Esophagus (tissue), 2 donors: ENCODE data around the gene PPP2R5E. TPM values are rescaled to one million over a fixed set of nuclear protein-coding genes. Genes with fewer than 3 reads are reported as not detected.
"Not testable (repeated sequence)": the region's sequence is repeated elsewhere in the genome, so short reads cannot be mapped to it uniquely, and the experiment has no call there.

ENCODE experiments used
- H3K27ac ChIP-seq, 2 donors: one replicate each; pipeline ENCODE4 v1.5.1; 2013; ENCODE audit warnings: low read depth in 2 of 2, mild to moderate bottlenecking in 2 of 2, inconsistent platforms in 1 of 2, low read length in 1 of 2, moderate library complexity in 1 of 2
- H3K27me3 ChIP-seq, 2 donors: one replicate each; pipeline ENCODE4 v1.6.1; 2013; ENCODE audit warnings: low read length in 2 of 2, control low read depth in 1 of 2, mild to moderate bottlenecking in 1 of 2; ENCODE audit not compliant: insufficient read depth in 2 of 2, control insufficient read depth in 1 of 2
- H3K36me3 ChIP-seq, 2 donors: one replicate each; pipeline ENCODE4 v1.6.1; 2013; ENCODE audit warnings: low read length in 1 of 2; ENCODE audit not compliant: control insufficient read depth in 2 of 2, insufficient read depth in 2 of 2
- H3K4me1 ChIP-seq, 2 donors: one replicate each; pipeline ENCODE4 v1.6.1; 2013; ENCODE audit warnings: low read length in 1 of 2; ENCODE audit not compliant: control insufficient read depth in 2 of 2, insufficient read depth in 2 of 2
- H3K4me3 ChIP-seq, 2 donors: one replicate each; pipeline ENCODE4 v1.5.1; 2013; ENCODE audit warnings: low read length in 2 of 2, mild to moderate bottlenecking in 2 of 2, low read depth in 1 of 2, moderate library complexity in 1 of 2
- H3K9me3 ChIP-seq, 2 donors: one replicate each; pipeline ENCODE4 v1.6.1; 2013; ENCODE audit warnings: mild to moderate bottlenecking in 2 of 2, low read depth in 1 of 2, low read length in 1 of 2, moderate library complexity in 1 of 2; ENCODE audit not compliant: control insufficient read depth in 2 of 2, insufficient read depth in 1 of 2
- WGBS, 2 donors: extraction: QIAGEN DNeasy Blood & Tissue Kit; methylation state at CpG; one replicate each; pipeline ENCODE4 v1.1.7; 2013; 5-methylcytosine and 5-hydroxymethylcytosine counted together
- polyA plus RNA-seq, 2 donors: library from polyadenylated mRNA; stranded (reverse); fragments of 200-250 nt; gene quantifications; one replicate each; pipeline ENCODE4 v1.2.3, GENCODE V29; 2013
- donor health status: healthy with polysubstance abuse.
- donor health status: Bipolar disorder and iron deficiency.

The PPP2R5E gene
- polyA plus RNA-seq, 2 donors: 10.9 to 13.0 TPM

DNA sequence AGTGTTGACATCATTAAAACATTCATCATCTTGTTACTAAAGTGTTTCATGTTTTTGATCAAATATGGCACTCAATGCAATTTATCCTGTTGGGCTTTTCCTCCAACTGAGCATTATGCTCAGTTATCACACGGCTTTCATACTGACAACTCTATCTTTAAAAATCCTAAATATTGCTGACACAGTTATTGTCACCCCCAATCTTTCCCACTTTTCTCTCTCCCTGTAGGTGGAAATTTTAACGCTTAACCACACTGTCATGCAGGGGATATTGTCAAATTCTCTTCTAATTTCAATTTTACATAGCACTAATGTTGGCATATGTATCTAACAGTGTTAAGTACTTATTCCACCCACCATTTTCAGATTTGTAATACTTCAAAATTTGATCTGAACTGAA is 164.7 kb downstream of the PPP2R5E start:
- Histone ChIP-seq H3K27me3 (no peaks in the 10 kb centered on the region), H3K4me3 (no peak overlapping the region), H3K36me3 (peaks cover 0 to 4% of the 10 kb centered on the region in 2 donors), H3K9me3 (no peaks in the 10 kb centered on the region), H3K27ac (no peak overlapping the region), H3K4me1 (no peaks in the 10 kb centered on the region)
- 97 to 98% methylated on average over 2 of the region's 2 CpGs for WGBS, 2 donors

- H3K9me3 ChIP-seq: no peaks in the 10 kb centered on the region
- H3K4me3 ChIP-seq: no peak overlapping the region
- H3K27ac ChIP-seq: no peak overlapping the region
- no peaks in the 10 kb centered on the region for H3K4me1 ChIP-seq
- no peaks in the 10 kb centered on the region for H3K36me3 ChIP-seq
- no peaks in the 10 kb centered on the region for H3K27me3 ChIP-seq
- WGBS, 2 donors: 58 to 67% methylated on average over 3 of the region's 3 CpGs
Measured at GRCh38 chr14:63375769-63376168, 167.4 kb downstream of the PPP2R5E start.

DNA sequence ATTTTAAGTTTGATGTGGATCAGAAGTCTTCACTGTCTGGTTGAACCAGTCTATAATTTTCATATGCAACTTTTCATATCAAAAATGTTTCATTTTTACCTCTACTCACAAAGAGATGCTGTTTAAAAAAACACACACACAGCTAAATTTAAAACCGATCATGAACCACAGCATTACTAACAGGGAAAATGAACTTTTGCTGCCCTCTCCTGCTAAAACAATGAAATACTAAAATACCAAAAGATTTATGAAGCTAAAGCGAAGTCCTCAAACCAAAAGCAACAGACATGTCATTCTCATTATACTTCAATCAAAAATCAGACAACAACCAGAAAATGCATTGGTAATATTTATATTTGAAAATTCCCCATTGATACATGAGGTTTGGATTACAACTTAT is 171.6 kb downstream of the PPP2R5E start:
- H3K27me3 ChIP-seq, H3K4me1 ChIP-seq, H3K36me3 ChIP-seq, H3K4me3 ChIP-seq, H3K27ac ChIP-seq, H3K9me3 ChIP-seq: not testable (repeated sequence)
- 71 to 76% methylated on average over 2 of the region's 2 CpGs for WGBS, 2 donors

DNA sequence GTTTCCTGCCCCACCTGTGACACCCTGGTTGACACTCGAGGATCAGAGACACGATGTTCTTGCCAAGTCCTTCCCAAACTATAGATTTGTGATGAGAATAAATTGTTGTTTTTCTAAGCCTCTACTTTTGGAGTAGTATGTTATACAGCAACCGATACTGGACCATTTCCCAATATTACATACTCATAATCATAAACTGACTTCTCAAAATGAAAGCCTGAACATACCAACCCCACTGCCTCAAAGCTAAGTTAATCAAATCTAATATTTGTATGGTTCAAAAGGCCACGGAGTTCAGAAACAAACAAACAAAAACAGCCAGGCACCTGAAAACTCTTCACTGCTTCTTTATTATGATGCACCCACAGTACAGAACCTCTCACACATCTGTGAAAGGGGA is 172.1 kb downstream of the PPP2R5E start:
- H3K4me3 ChIP-seq: no peak overlapping the region
- H3K4me1 ChIP-seq: no peaks in the 10 kb centered on the region
- no peaks in the 10 kb centered on the region for H3K9me3 ChIP-seq
- no peaks in the 10 kb centered on the region for H3K27me3 ChIP-seq
- 88 to 89% methylated on average over 4 of the region's 4 CpGs for WGBS, 2 donors
- no peaks in the 10 kb centered on the region for H3K36me3 ChIP-seq
- H3K27ac ChIP-seq: no peak overlapping the region

DNA sequence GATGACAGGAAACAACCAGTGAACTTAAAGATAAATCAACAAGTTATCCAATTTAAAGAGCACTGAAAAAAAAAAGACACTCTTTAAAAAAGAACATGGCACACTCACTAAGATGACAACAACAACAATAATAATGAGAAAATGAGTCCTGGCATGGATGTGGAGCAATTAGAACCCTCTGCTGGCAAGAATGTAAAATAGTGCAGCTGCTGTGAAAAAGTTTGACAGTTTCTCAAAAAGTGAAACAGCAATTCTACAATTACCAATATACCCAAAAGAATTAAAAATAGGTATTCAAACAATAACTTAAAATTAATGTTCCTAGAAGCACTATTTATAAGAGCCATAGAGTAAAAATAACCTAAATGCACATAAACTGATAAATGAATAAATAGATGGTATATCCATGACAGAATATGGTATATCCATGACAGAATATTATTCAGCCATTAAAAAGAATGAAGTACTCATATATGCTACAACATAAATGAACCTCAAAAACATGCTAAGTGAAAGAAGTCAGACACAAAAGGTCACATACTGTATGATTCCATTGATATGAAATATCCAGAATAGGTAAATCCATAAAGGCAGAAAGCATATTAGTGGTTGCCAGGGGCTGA is 175.3 kb downstream of the PPP2R5E start:
- Histone ChIP-seq H3K4me1 (no peaks in the 10 kb centered on the region), H3K36me3 (no peaks in the 10 kb centered on the region), H3K4me3 (no peak overlapping the region), H3K9me3 (no peaks in the 10 kb centered on the region), H3K27me3 (no peaks in the 10 kb centered on the region), H3K27ac (no peak overlapping the region)

DNA sequence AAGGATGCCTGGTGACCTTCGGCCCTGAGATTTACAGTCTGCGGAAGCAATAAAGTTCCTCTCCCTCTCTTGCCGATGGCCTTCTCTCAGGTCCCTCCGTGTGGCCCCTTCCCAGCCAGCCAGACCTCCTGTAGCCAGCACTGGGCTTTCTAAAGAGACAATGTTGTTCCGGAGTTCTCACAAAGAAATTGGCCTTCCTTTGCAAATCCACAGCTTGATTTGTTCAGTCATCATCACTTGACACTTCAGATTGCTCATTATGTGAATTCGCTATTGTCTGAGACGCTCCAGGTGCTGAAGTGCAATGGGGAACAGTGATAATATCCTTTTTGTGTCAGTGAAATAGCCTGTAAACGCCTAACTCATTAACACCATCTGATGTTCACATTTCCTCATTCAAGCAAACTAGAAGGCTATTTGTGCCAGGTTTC is 180.8 kb downstream of the PPP2R5E start:
- 48 to 64% methylated on average over 8 of the region's 8 CpGs for WGBS, 2 donors
- Histone ChIP-seq H3K4me3 (no peak overlapping the region), H3K27ac (no peak overlapping the region)

GRCh38 chr14:63361790-63362189 is 181.4 kb downstream of the PPP2R5E start:
- no peaks in the 10 kb centered on the region for H3K36me3 ChIP-seq
- 74 to 86% methylated on average over 4 of the region's 4 CpGs for WGBS, 2 donors
- no peaks in the 10 kb centered on the region for H3K27me3 ChIP-seq
- no peaks in the 10 kb centered on the region for H3K4me1 ChIP-seq
- no peaks in the 10 kb centered on the region for H3K9me3 ChIP-seq
- H3K4me3 ChIP-seq: no peak overlapping the region
- H3K27ac ChIP-seq: no peak overlapping the region

More for the DNA sequence above, 180.8 kb downstream of the PPP2R5E start:
- H3K4me1 ChIP-seq: no peaks in the 10 kb centered on the region
- no peaks in the 10 kb centered on the region for H3K9me3 ChIP-seq
- H3K27me3 ChIP-seq: no peaks in the 10 kb centered on the region
- H3K36me3 ChIP-seq: no peaks in the 10 kb centered on the region

DNA sequence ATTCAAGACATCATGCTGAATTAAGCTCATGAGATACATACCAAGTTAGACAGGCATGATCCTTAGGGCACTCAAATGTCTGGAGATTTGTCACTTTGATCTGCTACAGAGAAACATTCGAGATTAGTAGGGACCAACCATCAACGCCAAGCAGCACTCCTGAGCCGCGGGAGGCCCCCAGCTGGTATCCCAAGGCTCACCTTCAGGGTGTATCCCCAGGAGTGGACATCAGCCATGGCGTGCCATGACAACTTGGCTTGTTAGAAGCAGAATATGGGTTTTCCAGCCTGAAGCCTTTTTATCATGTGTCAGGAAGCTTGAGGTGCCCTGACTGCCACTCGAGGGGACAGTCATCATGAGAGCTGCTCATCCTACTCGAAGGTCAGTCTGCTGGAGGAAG is 185.3 kb downstream of the PPP2R5E start:
- Histone ChIP-seq H3K9me3 (no peaks in the 10 kb centered on the region), H3K27me3 (no peaks in the 10 kb centered on the region), H3K4me1 (no peaks in the 10 kb centered on the region), H3K27ac (no peak overlapping the region), H3K36me3 (no peaks in the 10 kb centered on the region), H3K4me3 (no peak overlapping the region)
- 88% methylated on average over 7 of the region's 7 CpGs for WGBS, 2 donors

GRCh38 chr14:63345826-63346225 is 197.4 kb downstream of the PPP2R5E start:
- Histone ChIP-seq H3K4me3 (no peak overlapping the region), H3K9me3 (no peaks in the 10 kb centered on the region), H3K27me3 (no peaks in the 10 kb centered on the region), H3K27ac (no peak overlapping the region), H3K4me1 (no peaks in the 10 kb centered on the region), H3K36me3 (no peaks in the 10 kb centered on the region)
- 55 to 59% methylated on average over 3 of the region's 3 CpGs for WGBS, 2 donors

DNA sequence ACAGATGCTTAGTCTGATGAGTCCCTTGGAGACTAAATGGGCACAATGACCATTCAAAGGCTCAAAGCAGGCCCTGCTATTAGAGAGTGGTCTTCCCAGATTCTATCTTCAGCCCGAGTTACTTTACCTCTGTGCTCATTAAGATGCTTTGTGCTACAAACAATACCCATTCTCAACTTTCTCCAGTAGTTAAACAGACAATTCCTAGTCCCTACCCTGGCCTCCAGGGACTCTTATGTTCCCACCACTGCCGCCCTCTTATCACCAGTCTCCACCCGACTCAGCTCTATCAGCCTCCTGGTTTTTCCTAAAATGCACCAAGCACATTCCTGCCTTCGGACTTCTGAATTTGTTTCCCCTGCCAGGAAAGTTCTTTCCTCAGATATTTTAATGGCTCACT is 198.8 kb downstream of the PPP2R5E start:
- no peak overlapping the region for H3K27ac ChIP-seq
- no peaks in the 10 kb centered on the region for H3K27me3 ChIP-seq
- 69 to 71% methylated on average over 4 of the region's 4 CpGs for WGBS, 2 donors
- H3K4me1 ChIP-seq: no peaks in the 10 kb centered on the region
- H3K36me3 ChIP-seq: no peaks in the 10 kb centered on the region
- H3K9me3 ChIP-seq: no peaks in the 10 kb centered on the region
- H3K4me3 ChIP-seq: no peak overlapping the region
